HG03139 (cell line): Measurements from ENCODE around the gene MBOAT7.
"Not testable (repeated sequence)": the region's sequence is repeated elsewhere in the genome, so short reads cannot be mapped to it uniquely, and the experiment has no call there.

Experiments
- ATAC-seq: cut with Tn5 transposase; IDR thresholded peaks from one replicate; pipeline ENCODE4 v1.9.1; 2021; ENCODE audit not compliant: unreplicated experiment

Gene MBOAT7

DNA sequence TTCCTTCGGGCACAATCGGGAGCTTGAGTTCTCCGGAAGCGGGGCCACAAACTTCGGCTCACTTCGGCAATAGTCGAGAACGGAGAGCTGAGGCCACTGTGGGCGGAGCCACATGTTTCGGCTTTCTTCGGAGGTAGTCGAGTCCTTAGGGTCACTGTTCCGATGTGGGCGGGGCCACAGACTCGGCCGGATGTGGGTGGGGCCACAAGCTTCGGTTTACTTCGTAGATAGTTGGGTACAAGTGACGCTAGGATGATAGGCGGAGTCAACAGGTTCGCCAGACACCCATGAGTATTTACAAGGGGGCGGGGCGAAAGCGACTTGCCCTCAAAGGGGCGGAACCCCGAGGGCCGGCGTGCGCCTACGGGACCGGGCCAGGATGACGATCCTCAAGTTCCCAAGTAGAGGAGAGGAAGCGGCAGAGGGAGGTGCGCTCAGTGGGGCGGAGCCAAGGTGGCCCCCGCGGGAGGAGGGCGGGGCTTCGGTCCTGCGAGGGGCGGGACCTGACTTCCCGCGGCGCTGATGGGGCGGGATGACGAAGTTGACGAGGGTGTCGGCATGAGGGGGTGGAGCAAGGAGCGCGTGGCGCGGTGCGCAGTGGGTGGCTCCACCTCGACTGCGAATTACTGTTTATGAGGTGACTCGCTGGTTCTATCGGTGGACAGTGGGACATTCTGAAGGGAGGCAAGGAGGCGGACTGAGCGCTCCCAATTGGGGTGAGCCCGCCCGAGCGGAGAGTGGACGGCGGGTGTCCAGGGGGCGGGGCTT lies 539 bp upstream of the MBOAT7 start:
- ATAC-seq, result peak; percentile 41

- no peak for ATAC-seq
These were observed 1.0 kb downstream of the MBOAT7 start for GRCh38 chr19:54188215-54188871.

DNA sequence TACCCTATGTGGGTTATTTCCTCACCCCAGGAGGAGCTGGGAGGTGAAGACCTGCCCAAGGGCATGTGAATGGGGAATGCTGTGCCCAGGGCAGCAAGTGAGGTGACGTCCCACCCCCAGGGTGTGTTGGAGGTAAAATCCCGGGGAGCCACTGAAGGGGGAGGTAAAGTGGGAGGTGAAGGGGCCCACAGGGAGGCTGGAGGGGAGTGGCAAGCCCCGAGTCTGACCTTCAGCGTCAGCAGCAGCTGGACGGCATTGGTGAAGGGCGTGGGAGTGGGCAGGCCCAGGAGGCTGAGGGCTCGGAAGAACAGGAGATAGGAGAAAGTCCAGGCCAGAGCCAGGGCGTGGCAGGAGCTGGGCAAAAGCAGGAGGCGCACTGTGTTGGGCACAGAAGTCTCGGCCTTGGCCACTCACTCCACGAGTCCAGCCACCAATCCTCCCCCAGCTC lies 2.4 kb downstream of the MBOAT7 start:
- no peak for ATAC-seq

- no peak for ATAC-seq
These were observed 3.0 kb downstream of the MBOAT7 start for GRCh38 chr19:54186351-54186750.

DNA sequence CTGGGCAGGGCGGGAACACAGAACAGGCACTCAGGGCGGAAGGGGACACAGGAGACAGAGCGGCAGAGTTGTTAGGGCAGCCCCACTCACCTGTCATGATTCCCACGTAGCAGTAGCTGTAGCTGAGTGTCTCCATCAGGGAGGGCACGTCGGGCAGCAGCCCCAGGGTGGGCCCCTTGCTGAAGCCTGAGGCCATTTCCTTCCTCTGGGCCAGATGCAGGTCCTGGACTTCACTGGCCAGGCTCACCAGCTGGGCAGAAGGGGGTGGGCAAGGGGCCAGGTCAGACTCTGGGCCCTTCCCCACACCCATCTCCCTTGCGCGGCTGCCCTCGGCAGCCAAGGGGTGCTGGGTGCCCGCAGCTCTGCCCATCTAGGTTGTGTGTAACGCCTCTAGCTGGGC lies 5.9 kb downstream of the MBOAT7 start:
- no peak for ATAC-seq

DNA sequence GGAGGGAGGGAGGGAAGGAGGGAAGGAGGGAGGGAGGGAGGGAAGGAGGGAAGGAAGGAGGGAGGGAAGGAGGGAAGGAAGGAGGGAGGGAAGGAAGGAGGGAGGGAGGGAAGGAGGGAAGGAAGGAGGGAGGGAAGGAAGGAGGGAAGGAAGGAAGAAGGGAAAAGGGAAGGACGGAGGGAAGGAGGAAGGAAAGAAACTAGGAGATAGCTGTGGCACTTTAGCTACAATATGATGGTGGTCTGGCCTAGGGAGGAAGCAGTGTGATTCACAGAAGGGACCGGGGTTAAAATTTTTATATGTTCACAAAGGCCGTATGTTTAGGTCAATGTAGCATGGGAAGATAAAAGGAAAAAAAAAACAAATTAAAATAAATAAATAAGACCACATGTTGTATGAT lies 7.5 kb downstream of the MBOAT7 start:
- not testable (repeated sequence) for ATAC-seq

DNA sequence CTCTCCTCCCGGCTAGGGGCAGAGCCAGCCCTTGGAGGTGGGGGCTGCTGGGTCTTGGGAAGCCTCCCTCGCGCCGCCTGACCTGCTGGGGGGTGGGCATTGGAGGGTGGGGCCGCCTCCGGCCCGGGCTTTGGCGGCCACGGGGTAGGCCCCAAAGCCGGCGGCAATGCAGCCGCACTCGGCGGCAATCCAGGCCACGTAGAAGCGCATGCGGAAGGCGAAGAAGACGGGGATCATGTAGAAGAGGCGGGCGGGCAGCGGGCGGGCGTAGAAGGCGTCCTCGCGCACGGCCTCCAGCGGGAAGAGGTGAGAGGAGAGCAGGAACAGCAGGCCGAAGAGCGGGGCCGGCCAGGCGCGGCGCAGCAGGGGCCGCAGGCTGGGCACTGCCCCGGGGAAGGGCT lies 8.7 kb downstream of the MBOAT7 start:
- ATAC-seq, result no peak

GRCh38 chr19:54179921-54180461 lies 9.4 kb downstream of the MBOAT7 start:
- no peak for ATAC-seq

DNA sequence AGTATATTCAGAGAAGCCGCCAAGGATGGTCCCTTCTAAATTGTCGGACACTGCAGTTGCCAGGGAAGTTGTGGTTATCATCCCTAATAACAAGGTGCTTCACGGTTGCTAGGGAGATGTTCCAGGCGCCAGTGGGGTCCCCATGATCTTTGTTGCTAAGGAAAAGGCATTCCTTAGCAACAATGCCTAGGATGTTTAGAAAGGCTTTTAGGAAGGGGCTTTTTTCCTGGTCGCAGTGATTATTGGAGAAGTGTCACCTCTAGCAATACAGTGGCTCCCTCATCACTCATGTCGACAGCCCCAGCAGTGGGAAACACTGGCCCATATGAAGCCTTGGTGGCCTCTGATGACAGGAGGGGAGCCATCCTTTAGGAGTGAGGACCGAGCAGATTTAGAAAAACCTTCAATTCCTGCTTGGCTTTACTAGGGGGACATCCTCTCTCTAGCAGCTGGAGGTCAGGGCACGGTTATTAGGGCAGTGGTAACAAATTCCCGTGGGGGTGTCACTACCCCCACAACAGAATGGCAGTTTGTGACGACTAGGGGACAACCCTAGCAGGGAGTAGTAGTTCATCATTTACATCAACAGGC lies 10.0 kb downstream of the MBOAT7 start:
- no peak for ATAC-seq

DNA sequence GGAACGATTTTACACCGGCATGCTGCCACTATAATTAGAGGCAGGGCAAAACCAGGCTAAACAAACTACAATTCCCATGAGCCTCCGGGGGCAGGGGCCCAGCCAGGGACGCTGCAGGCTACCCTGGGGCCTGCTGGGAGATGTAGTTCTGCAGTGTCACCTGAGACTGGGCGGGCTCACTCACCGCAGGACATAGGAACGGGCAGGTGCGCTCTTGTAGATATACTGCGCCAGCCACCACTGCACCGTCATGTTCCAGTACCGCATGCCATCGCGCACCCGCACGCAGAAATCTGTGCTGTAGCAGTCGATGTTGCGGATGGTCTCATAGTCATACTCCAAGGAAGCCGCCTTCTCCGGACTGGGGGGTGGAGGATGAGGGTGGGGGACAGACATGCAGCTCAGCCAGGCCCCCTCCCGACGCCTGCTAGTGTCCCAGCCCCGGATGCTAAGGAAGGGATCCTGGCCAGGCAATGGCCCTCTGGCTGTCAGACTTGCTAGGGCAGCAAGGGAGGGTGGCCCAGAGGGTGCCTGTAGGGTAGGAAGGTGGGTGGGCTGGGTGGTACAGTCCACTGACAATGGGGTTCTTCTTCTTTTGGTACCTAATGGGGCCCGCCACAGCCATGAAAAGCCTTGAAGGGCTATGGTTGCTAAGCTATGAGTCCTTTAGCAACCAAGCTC lies 10.7 kb downstream of the MBOAT7 start:
- ATAC-seq, result no peak

GRCh38 chr19:54173951-54174834 lies 15.2 kb downstream of the MBOAT7 start:
- ATAC-seq, result no peak

DNA sequence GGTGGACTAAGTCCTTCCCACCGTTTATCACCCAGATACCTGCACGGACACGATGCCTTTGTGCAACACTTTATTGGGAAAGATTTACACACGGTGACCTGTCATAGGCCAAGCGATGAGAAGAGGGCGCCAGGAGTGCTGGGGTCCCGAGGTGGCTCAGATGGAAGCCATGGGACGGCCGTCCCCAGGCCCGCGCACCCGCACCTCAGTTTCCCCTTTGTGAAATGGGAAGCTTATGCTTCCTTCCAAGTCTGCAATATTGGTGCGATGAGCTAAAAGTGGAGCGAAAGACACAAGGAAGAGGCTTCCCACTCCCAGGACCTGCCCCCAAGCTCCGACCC lies 16.1 kb downstream of the MBOAT7 start:
- ATAC-seq, result no peak

- no peak for ATAC-seq
These were observed 16.7 kb downstream of the MBOAT7 start, which contains the start of gene TMC4 for GRCh38 chr19:54172471-54173358. TSS of gene TMC4 (minus strand) at chr19:54173160. CDS start at chr19:54173117, 43 bp downstream.

- not testable (repeated sequence) for ATAC-seq
These were observed 17.5 kb downstream of the MBOAT7 start for GRCh38 chr19:54171736-54172431.

- ATAC-seq, result no peak
These were observed 20.1 kb downstream of the MBOAT7 start for GRCh38 chr19:54169149-54169740.

GRCh38 chr19:54168174-54168917 lies 21.0 kb downstream of the MBOAT7 start:
- ATAC-seq, result peak; percentile 49

DNA sequence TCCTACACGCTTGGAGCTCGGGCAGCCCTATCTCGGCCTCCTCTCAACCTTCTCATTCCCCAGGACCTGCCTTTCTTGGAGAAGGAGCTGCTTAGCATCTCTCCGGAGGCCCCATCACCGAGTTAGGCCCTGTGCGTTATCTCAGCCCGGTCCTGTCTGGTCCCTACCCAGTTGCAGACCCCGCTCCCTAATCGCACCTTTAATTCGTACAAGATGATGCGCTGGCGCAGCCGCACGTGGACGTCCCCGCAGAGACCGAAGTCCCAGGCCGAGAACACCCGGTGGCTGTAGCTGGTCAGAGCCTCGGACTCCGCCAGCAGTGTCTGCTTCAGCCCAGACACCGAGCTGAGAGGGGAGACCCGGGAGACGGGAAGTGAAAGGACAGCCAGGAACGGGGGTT lies 24.2 kb downstream of the MBOAT7 start:
- no peak for ATAC-seq
